Inferior parietal cortex (tissue), 1 donor: ENCODE data around the gene CPVL.

Experiments
- DNase-seq: peaks from one replicate; pipeline ENCODE4 v3.0.0-alpha.2; 2016; ENCODE audit errors: extremely low spot score

The CPVL gene

DNA sequence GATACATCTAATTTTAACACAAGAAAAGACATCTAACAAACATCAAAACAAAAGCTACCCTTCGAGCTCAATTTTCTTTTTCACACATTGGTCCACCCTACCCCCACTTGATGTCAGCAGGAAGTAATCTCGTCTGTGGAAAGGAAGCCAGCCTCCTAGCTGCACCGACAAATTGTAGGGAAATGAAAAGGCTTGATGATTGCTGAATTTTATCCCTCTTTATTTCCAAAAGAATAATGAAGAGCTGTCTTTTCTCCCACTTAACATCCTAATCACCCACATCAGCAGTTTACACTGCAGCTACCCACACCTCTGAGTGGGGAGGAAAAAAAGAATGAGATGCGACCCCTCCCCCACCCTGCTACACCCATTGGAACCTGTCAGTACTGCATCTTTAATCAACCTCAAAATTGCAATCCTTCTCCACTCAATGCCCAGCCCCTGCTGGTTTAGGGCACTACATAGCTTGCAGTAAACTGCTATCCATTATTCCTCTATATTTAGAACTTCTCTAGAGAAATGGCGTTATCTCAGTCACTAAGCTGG lies 10.6 kb upstream of the CPVL start:
- DNase-seq: no peak

DNA sequence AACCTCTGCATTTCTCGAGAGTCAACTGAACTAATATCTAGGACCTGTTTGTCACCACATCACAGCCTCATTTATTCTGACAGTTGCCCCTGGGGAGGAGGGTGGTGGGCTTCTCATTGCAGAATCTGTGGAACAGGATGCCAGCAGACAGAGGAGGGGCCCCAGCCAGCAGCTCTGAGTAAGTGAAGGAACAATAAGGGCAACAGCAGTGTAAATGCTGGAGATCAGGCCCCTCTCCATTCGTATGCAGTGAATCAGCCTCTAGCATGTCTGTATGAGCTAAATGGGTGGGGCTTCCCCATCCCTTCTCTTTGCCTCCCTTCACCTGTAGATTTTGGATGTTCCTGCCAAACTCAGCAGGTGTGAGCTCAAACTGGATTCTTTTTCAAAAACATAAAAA lies 7.7 kb upstream of the CPVL start:
- no peak for DNase-seq

DNA sequence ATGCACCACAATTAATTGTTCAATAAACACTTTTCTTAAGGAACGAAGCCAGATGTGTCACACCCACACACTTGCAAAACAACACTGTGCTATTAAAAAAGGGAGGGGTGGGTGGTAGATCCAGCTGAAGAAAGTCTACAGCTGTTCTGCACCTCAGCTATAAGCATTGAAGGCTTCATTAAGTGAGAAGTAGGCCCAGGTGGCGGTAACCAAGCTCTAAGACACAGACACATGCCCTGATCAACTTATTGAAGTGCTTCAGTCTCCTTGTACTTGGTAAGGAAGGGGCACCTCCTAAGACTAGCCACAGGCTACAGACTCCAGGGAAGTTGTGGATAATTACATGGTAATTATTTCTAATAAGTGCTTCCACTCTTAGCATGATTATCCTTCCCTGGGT lies 4.5 kb upstream of the CPVL start:
- DNase-seq: no peak

DNA sequence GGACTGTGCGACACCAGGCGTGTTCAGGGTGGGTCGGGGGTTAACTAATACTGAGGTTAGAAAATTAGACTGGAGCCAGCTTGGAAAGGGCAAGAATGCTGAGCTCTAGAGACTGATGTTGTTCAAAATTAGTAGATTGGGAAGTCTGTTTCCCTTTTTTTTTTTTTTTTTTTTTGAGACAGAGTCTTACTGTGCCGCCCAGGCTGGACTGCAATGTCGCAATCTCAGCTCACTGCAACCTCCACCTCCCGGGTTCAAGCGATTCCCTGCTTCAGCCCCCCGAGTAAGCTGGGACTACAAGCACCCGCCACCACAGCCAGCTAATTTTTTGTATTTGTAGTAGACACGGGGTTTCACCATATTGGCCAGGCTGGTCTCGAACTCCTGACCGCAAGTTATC lies 2.7 kb upstream of the CPVL start:
- no peak for DNase-seq

DNA sequence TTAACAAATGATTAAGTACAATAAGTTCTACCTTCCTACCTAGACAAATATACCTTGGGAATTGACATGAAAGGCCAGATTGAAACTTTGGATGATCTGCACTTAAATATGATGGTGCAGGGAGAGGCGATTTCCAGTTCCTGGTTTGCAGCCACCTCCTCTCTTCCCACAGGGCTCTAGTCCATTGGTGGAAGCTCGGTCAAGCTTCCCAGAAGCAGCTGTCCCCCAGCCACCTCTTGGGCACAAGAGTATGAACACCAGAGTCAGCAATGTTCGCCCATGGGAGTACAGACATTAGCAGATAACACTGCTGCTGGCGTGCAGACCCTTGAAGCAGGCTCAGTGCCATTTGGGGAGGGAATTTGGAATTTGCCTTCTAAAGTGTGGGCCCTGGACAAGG lies 1.5 kb upstream of the CPVL start:
- no peak for DNase-seq

DNA sequence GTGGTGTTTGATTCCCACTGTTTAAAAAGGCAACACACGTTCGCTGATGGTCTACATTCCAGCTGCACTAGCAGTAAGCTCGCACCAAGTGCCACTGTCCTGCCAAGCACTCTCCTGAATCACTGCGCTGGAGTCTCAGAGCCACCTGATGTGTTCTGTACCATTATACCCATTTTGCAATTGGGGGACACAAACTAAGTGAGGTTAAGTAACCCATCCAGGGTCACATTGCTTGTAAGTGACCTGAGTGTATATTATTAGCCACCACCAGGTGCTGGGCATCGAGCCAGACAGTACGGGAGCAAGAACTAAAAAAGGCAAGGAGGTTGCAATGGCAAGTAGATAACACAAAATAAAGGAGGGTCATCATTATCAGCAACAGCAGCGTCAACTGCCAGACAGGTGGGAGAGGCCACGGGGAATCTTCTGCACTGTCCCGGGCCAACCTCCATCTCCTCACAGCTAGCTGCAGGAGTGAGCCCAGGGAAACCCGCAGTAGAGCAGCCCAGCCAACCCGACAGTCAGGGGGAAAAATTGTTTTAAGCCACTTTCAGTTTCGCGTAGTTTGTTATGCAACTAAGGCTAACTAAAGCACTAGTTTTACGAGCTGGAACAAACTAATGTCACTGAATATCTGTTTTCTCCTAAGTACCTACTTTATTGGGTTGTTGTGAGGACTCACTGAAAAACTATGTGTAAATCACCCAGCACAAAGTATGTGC lies 712 bp upstream of the CPVL start:
- DNase-seq: no peak

DNA sequence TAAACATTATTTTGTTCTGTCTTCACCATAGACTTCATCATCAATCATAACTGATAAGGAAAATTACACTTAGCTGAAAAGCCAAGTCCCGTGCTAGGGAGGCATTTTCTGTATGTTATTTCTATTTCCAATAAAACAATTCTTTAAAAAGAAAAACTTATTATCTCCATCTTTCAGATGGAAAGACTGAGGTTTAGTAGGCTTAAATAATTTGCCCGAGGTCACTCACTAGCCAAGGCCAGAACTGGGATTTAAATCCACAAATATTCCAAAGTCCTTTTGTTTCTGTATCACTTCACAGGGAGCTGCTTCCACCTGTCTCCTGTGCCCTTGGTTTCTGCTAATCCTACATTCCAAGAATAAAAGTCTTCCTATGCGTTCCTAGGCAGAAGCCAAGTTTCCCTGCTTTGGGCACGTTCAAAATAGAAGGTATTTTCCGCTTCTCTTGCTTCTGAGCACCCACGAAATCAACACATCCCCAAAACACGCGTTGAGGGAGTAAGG lies 732 bp downstream of the CPVL start:
- no peak for DNase-seq

DNA sequence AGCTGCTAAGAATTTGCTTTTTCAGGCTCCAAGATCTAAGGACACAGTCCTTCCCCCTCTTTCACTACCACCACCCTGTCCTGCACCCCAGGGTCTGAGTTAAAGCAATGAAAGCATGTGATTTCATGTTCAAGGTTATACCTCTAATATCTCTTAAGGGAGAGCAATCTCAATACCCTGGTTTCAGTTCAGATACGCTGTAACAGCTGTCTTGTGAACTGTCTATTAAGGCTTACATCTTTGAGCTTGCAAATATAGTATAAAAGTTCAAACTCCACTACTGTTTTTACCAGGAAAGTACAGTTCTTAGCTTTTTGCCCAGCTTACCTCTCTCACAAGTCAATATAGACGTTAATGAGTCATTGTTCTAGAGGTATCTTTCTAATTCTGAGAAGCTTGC lies 2.6 kb downstream of the CPVL start:
- no peak for DNase-seq

DNA sequence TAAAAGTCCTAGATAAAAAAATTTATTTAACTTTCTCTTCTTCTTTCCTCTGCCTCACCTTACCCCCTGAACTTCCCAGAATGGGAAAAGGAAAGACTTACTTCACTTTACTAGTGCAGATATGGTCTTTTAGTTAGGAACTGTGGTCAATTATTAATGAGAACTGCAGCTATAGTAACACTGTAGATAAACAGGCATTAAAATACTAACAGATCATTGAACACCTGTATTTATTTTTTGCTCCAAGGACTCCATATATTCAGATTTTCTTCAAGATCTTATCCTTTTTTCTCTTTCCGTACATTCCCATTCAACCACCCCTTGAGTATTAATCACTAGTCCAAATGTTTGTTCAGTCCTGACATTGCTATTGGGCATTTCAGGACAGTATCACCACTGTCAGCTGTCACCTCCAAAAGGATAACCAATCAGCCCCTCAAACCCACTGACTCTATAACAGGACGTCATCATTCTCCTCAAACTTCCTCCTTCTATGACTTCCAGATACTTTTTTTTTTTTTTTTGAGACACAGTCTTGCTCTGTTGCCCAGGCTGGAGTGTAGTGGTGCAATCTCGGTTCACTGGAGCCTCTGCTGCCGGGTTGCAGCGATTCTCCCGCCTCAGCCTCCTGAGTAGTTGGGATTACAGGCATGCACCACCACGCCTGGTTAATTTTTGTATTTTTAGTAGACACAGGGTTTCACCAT lies 4.2 kb downstream of the CPVL start:
- no peak for DNase-seq

DNA sequence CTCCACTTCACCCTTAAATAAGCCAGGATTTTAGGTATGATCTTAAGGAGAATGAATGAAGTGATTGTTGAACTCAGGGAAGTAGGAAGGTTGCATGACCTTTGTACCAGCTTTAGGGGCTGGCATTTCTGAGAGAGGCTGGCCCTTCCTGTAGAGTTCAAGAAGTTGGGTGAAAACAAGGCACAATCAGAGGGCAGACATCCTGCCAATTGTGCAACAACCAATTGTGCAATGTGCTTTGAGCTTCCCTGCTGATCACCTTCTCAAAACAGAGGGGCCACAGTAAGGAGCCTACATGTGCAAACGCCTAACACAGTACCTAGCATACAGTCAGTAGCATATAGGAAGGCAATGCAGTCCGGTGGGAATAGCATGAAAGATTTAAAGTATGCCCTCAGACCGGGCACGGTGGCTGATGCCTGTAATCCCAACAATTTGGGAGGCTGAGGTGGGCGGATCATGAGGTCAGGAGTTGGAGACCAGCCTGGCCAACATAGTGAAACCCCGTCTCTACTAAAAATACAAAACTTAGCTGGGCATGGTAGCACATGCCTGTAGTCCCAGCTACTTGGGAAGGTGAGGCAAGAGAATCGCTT lies 5.4 kb downstream of the CPVL start:
- no peak for DNase-seq

DNA sequence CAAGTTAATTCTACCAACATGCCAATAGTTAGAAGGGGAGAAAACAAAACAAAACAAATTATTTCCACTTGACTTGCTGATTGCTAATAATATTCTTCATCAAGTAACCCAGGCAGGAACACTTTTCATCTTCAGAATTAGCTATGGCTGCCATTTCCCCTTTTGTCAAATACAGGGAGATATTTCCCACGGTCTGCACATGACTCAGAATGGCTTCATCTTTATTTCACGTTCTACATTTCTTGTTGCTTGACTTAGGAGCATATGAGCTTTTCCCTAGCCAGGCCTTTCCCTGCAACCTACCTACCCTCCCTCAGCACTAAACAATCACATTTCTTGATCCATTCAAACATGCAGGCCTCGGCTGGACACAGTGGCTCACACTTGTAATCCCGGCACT lies 6.5 kb downstream of the CPVL start:
- no peak for DNase-seq

DNA sequence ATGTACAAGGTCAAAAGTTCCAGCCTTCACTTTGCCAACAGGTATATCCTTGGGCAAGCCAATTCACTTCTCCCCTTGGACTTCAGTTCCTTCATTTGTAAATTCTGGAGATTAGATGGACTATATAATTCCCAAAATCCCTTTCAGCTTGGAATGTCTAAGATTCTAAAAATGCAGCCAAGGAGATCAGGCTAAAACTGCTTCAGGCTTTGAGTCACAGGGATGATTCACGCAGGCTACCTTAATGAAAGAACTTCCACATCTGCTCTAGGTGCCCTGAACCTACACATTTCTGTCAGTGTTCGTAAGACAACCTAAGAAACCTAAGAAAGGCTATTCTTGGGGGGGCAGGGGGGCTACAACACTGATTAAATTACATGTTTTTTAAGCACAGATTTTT lies 7.1 kb downstream of the CPVL start:
- DNase-seq: no peak

DNA sequence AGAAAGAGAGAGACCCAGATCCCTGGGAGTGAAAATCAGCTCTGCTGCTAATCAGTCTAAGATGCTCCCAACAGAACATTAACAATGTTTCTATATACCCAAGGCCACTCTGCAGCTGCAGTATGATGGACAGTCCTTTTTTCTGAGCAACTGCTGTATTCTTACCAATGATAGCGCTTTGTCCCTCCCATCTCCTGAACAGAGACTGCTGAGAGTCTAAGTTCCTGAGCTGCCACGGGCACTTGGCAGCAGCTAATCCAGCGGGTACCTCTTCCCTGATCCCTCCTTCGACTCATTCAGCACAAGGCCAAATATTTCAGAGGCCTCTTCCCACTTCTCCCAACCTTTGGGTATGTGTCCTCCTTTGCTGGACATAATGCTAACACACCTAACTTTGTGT lies 7.7 kb downstream of the CPVL start:
- DNase-seq: no peak

DNA sequence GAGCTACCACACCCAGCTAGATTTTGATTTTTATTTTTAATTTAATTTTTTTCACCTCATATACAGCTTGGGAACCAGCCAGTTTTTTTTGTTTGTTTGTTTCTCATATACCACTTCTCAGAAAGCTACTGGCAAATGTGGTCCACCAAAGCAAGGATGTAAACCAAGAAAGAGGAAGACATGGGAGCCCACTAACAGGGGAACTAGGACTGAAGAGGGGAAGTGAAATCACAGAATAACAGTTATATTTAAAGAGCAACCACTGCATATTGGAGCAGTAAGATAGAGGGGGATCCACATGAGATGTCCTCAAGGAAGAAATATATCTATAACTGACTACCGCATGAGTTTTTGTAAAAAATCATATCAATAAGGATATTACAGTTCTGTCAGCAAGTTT lies 10.5 kb downstream of the CPVL start:
- no peak for DNase-seq

DNA sequence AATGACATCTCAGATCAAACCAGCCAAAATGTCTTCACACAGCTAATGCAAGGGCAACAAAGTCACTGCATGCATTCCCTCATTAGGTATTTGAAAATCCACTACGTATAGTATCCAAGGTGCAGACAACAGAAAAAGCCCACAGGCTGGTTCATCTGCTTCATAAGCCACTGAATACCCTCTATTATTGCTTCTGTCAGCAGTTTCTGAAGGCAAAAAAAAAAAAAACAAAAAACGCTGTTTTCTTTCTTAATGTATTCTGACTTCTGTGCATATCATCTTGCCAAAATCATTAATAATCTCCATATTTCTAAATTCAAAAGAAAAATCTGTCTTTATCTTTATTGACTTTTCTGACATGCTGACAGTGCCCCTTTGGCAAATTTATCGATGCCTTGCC lies 13.4 kb downstream of the CPVL start:
- no peak for DNase-seq

DNA sequence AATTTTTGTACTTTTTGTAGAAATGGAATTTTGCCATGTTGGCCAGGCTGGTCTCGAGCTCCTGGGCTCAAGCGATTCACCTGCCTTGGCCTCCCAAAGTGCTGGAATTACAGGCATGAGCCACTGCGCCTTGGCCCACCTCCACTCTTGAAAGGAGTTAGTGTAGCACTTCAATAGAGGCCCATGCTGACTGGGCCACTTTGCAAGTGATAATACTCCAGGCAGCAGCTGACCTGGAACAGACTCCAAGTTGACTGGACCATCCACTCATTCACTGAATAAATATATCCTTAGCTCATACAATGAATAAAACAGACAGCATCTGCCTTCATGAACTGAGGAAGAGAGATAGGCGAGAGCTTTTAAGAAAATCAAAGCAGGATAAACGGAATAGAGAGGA lies 14.7 kb downstream of the CPVL start:
- DNase-seq: no peak

DNA sequence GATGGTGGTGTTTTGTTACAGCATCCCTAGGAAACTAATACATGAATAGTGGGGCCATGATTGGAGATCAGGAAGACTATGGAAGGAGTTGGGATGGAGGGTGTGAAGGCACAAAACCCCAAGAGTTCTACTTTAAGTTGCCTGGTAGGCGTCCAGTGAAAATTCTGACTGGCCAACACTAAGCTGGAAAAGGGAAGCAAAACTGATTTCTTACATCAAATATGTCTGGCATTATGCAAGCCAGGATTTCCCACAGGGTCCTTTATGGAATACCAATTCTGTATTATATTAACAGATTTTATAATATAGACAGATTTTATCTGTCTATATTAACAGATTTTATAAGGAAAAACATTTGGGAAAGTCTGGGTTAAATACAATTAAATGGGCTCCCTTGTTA lies 16.2 kb downstream of the CPVL start:
- no peak for DNase-seq

DNA sequence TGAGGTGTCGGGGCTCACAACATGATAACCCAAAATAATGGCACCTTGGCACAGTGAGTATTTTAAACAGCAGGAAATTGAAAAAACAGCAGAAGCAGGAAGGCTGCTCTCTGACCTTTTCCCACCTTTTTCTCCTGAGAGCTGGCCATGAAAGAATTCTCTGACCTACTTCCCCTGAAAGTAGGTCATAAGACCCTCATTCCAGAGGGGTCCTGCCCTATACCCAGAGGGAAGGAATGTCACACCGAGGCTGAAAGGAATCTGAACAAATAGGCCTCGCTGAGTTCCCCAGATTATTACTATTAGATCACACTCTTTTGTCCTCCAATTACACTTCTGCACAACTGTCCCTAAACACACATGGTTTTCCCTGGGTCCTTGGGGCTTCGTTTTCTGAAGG lies 18.8 kb downstream of the CPVL start:
- no peak for DNase-seq

DNA sequence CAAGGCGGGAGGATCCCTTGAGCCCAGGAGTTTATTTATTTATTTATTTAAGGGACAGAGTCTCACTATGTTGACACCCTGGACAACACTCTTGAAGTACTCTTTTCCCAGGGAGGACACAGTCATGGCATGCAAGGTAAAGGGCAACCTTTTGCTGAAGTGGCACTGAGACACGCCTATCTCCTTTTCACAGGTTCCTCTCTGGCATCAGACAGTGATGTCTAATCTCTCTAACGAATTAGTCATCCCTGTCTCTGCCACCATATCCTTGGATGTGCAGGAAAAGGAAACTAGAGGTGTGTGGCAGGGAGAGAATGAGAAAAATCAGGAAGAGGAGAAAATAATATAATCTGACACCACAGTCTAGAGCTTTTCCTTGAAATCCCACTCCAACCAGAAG lies 19.5 kb downstream of the CPVL start:
- no peak for DNase-seq

DNA sequence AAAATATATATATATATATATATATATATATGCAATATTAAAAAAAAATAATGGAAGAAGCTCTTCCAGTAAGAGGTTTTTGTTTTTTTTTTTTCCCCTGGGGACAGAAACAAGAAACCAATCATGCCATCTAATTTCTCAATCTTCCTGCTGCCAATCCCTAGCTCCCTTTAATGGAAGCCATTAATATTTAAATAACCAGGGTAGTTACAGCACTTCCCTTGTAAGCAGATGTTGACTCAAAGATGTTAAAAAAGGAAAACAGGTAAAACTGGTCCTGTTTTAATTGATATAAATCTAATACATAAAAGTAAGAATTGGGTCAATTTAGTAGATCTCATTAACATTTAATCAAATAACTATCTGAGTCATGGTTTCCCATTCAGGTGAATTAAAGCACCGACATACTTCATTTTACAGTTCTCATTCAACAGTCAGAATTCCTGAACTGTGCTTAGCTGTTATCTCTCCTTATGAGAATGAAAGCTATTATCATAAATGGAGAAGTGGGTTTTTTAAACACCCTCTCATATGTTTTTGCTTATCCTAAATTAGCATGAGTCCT lies 22.6 kb downstream of the CPVL start:
- DNase-seq: no peak

DNA sequence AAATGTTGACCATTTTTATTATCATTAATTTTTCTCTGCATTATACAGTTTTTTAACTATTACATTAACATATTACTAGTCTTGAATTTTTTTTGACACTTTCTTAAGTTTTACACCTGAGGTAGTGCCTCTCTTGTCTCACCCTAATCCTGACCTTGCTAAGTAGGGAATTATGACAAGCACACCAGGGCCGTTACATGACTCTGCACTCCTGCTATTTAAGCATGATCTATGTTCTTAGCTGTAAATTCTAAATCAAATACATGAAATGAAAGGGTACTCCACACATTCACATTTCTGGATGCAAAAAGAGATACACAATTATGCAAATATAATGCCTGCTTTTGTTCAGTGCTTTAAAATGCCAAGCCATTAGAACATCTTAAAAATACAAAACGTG lies 23.6 kb downstream of the CPVL start:
- no peak for DNase-seq

DNA sequence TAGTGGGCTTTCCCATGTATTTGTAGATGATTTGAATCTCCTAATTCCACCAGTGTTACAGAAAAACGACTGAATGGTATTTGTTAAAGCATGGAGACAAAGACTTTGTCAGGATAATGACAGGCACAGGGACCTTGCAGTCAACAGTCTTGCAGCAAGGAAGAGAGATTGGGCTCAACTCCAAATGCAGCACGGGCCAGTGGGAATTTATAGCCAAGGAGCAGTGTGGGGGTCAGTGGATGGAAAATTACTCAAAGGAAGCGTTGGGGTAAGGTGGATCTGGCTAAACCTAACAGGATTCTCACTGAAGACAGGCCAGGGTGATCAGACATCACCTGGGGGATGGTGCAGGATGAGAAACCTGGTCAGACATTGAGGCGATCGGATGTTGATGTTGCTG lies 24.3 kb downstream of the CPVL start:
- DNase-seq: no peak

DNA sequence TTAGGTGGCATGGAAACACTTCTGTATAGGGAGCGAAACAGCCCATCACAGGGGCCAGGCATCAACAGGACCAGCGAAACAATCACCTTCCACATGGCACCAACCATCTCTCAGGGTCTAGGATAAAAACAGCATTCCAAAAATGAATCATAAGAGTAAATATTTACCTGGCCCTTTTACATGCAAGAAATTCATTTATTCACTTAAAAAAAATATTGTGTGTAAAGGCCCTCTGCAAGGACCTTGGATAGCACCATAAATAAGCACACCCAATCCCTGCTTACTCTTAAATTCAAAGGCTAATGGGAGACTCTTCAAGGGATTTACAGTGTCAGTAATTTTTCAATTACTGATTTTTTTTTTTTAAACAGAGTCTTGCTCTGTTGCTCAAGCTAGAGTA lies 25.4 kb downstream of the CPVL start:
- DNase-seq: no peak
